ENCODE results near the gene HADHA. TPM values are rescaled to one million over a fixed set of nuclear protein-coding genes. Genes with fewer than 3 reads are reported as not detected.

HADHA gene
- total and polyA plus RNA-seq, 2 donors, result 57.1 to 114 TPM

GRCh38 chr2:26157580-26157979, 86.9 kb downstream of the HADHA start:
- no peak for DNase-seq (ENCODE audit: low read depth in 6 of 9, low spot score in 9 of 9)
- Histone ChIP-seq H3K4me3 (ENCODE audit: low read length in 2 of 2) (no peak overlapping the region), H3K27me3 (ENCODE audit: control insufficient read depth in 2 of 2, insufficient read depth in 1 of 2, low read length in 1 of 2) (no peaks in the 10 kb centered on the region), H3K9me3 (ENCODE audit: control insufficient read depth in 2 of 2, insufficient read depth in 1 of 2, low read length in 1 of 2) (no peaks in the 10 kb centered on the region), H3K27ac (ENCODE audit: low read depth in 1 of 2, low read length in 1 of 2) (no peak overlapping the region), H3K36me3 (ENCODE audit: control insufficient read depth in 2 of 2, insufficient read depth in 2 of 2, low read length in 1 of 2) (no peaks in the 10 kb centered on the region), H3K4me1 (ENCODE audit: control insufficient read depth in 2 of 2, insufficient read depth in 2 of 2, low read length in 2 of 2) (no peaks in the 10 kb centered on the region)
- WGBS, result over 99% methylated on average over 5 of the region's 5 CpGs

GRCh38 chr2:26150243-26150642, 94.2 kb downstream of the HADHA start:
- 86% methylated on average over 12 of the region's 12 CpGs for WGBS

GRCh38 chr2:26148501-26148900, 95.9 kb downstream of the HADHA start:
- no peak for DNase-seq (ENCODE audit: low read depth in 6 of 9, low spot score in 9 of 9)
- 54% methylated on average over 2 of the region's 2 CpGs for WGBS

More at GRCh38 chr2:26150243-26150642, 94.2 kb downstream of the HADHA start:
- Histone ChIP-seq H3K27ac (ENCODE audit: low read depth in 1 of 2, low read length in 1 of 2) (no peak overlapping the region), H3K9me3 (ENCODE audit: control insufficient read depth in 2 of 2, insufficient read depth in 1 of 2, low read length in 1 of 2) (no peaks in the 10 kb centered on the region), H3K4me3 (ENCODE audit: low read length in 2 of 2) (no peak overlapping the region), H3K27me3 (ENCODE audit: control insufficient read depth in 2 of 2, insufficient read depth in 1 of 2, low read length in 1 of 2) (peaks cover 0 to 11% of the 10 kb centered on the region in 2 donors), H3K36me3 (ENCODE audit: control insufficient read depth in 2 of 2, insufficient read depth in 2 of 2, low read length in 1 of 2) (no peaks in the 10 kb centered on the region), H3K4me1 (ENCODE audit: control insufficient read depth in 2 of 2, insufficient read depth in 2 of 2, low read length in 2 of 2) (no peaks in the 10 kb centered on the region)
- DNase-seq (ENCODE audit: low read depth in 6 of 9, low spot score in 9 of 9), result no peak

GRCh38 chr2:26144953-26145680, 99.3 kb downstream of the HADHA start:
- H3K27me3 ChIP-seq (ENCODE audit: control insufficient read depth in 2 of 2, insufficient read depth in 1 of 2, low read length in 1 of 2), result peaks cover 0 to 8% of the 10 kb centered on the region in 2 donors
- no peak overlapping the region for H3K4me3 ChIP-seq (ENCODE audit: low read length in 2 of 2)
- H3K4me1 ChIP-seq (ENCODE audit: control insufficient read depth in 2 of 2, insufficient read depth in 2 of 2, low read length in 2 of 2), result no peaks in the 10 kb centered on the region
- H3K9me3 ChIP-seq (ENCODE audit: control insufficient read depth in 2 of 2, insufficient read depth in 1 of 2, low read length in 1 of 2), result no peaks in the 10 kb centered on the region
- no peak overlapping the region for H3K27ac ChIP-seq (ENCODE audit: low read depth in 1 of 2, low read length in 1 of 2)
- peak; percentile 19 to 74 (median 45) for DNase-seq (ENCODE audit: low read depth in 6 of 9, low spot score in 9 of 9)
- H3K36me3 ChIP-seq (ENCODE audit: control insufficient read depth in 2 of 2, insufficient read depth in 2 of 2, low read length in 1 of 2), result no peaks in the 10 kb centered on the region
- WGBS, result 36% methylated on average over 11 of the region's 11 CpGs

More at GRCh38 chr2:26148501-26148900, 95.9 kb downstream of the HADHA start:
- Histone ChIP-seq H3K36me3 (ENCODE audit: control insufficient read depth in 2 of 2, insufficient read depth in 2 of 2, low read length in 1 of 2) (no peaks in the 10 kb centered on the region), H3K27me3 (ENCODE audit: control insufficient read depth in 2 of 2, insufficient read depth in 1 of 2, low read length in 1 of 2) (peaks cover 0 to 11% of the 10 kb centered on the region in 2 donors), H3K4me3 (ENCODE audit: low read length in 2 of 2) (no peak overlapping the region), H3K27ac (ENCODE audit: low read depth in 1 of 2, low read length in 1 of 2) (no peak overlapping the region), H3K9me3 (ENCODE audit: control insufficient read depth in 2 of 2, insufficient read depth in 1 of 2, low read length in 1 of 2) (no peaks in the 10 kb centered on the region), H3K4me1 (ENCODE audit: control insufficient read depth in 2 of 2, insufficient read depth in 2 of 2, low read length in 2 of 2) (no peaks in the 10 kb centered on the region)

GRCh38 chr2:26144031-26144430, 100.4 kb downstream of the HADHA start:
- no peak overlapping the region for H3K4me3 ChIP-seq (ENCODE audit: low read length in 2 of 2)
- no peaks in the 10 kb centered on the region for H3K9me3 ChIP-seq (ENCODE audit: control insufficient read depth in 2 of 2, insufficient read depth in 1 of 2, low read length in 1 of 2)
- 66% methylated on average over 7 of the region's 7 CpGs for WGBS
- H3K4me1 ChIP-seq (ENCODE audit: control insufficient read depth in 2 of 2, insufficient read depth in 2 of 2, low read length in 2 of 2), result no peaks in the 10 kb centered on the region
- no peaks in the 10 kb centered on the region for H3K36me3 ChIP-seq (ENCODE audit: control insufficient read depth in 2 of 2, insufficient read depth in 2 of 2, low read length in 1 of 2)
- peaks cover 0 to 4% of the 10 kb centered on the region in 2 donors for H3K27me3 ChIP-seq (ENCODE audit: control insufficient read depth in 2 of 2, insufficient read depth in 1 of 2, low read length in 1 of 2)
- no peak for DNase-seq (ENCODE audit: low read depth in 6 of 9, low spot score in 9 of 9)
- no peak overlapping the region for H3K27ac ChIP-seq (ENCODE audit: low read depth in 1 of 2, low read length in 1 of 2)

- Histone ChIP-seq H3K27ac (ENCODE audit: low read depth in 1 of 2, low read length in 1 of 2) (no peak overlapping the region), H3K4me1 (ENCODE audit: control insufficient read depth in 2 of 2, insufficient read depth in 2 of 2, low read length in 2 of 2) (no peaks in the 10 kb centered on the region), H3K4me3 (ENCODE audit: low read length in 2 of 2) (no peak overlapping the region), H3K27me3 (ENCODE audit: control insufficient read depth in 2 of 2, insufficient read depth in 1 of 2, low read length in 1 of 2) (no peaks in the 10 kb centered on the region), H3K36me3 (ENCODE audit: control insufficient read depth in 2 of 2, insufficient read depth in 2 of 2, low read length in 1 of 2) (no peaks in the 10 kb centered on the region), H3K9me3 (ENCODE audit: control insufficient read depth in 2 of 2, insufficient read depth in 1 of 2, low read length in 1 of 2) (no peaks in the 10 kb centered on the region)
- 93% methylated on average over 18 of the region's 18 CpGs for WGBS
- no peak for DNase-seq (ENCODE audit: low read depth in 6 of 9, low spot score in 9 of 9)
Measured at GRCh38 chr2:26141145-26141769, 103.2 kb downstream of the HADHA start.

Other genes with a start within 250 kb of the HADHA start
- gene RAB10, start 210.5 kb downstream of the HADHA start, total RNA-seq, result 61.3 TPM
- gene RAB10, start 210.5 kb downstream of the HADHA start, polyA plus RNA-seq, result 72.9 TPM
- 0.71 TPM for gene GAREM2, start 71.5 kb downstream of the HADHA start, total RNA-seq
- 0.59 TPM for gene GAREM2, start 71.5 kb downstream of the HADHA start, polyA plus RNA-seq
- 41.7 TPM for gene HADHB, start 307 bp upstream of the HADHA start, total RNA-seq
- gene HADHB, start 307 bp upstream of the HADHA start, polyA plus RNA-seq, result 92.8 TPM
- gene SELENOI, start 101.5 kb upstream of the HADHA start, total RNA-seq, result 9.1 TPM
- 4.6 TPM for gene SELENOI, start 101.5 kb upstream of the HADHA start, polyA plus RNA-seq
- 0.33 TPM for gene ADGRF3, start 102.2 kb upstream of the HADHA start, total RNA-seq
- 0.39 TPM for gene ADGRF3, start 102.2 kb upstream of the HADHA start, polyA plus RNA-seq
- gene DRC1, start 157.3 kb upstream of the HADHA start, total RNA-seq, result 0.14 TPM
- 0.27 TPM for gene DRC1, start 157.3 kb upstream of the HADHA start, polyA plus RNA-seq
- gene OTOF, start 233.5 kb upstream of the HADHA start, total RNA-seq, result 0.42 TPM
- gene OTOF, start 233.5 kb upstream of the HADHA start, polyA plus RNA-seq, result 0.71 TPM

Data from thymus (tissue), 11 donors.